Esophagus (tissue), 2 donors: ENCODE measurements around the gene TTPAL. TPM values are rescaled to one million over a fixed set of nuclear protein-coding genes. Genes with fewer than 3 reads are reported as not detected.

Experiments
- H3K27ac ChIP-seq, 2 donors: one replicate each; pipeline ENCODE4 v1.5.1; 2013; ENCODE audit warnings: low read depth in 2 of 2, mild to moderate bottlenecking in 2 of 2, inconsistent platforms in 1 of 2, low read length in 1 of 2, moderate library complexity in 1 of 2
- H3K27me3 ChIP-seq, 2 donors: one replicate each; pipeline ENCODE4 v1.6.1; 2013; ENCODE audit warnings: low read length in 2 of 2, control low read depth in 1 of 2, mild to moderate bottlenecking in 1 of 2; ENCODE audit not compliant: insufficient read depth in 2 of 2, control insufficient read depth in 1 of 2
- H3K36me3 ChIP-seq, 2 donors: one replicate each; pipeline ENCODE4 v1.6.1; 2013; ENCODE audit warnings: low read length in 1 of 2; ENCODE audit not compliant: control insufficient read depth in 2 of 2, insufficient read depth in 2 of 2
- H3K4me1 ChIP-seq, 2 donors: one replicate each; pipeline ENCODE4 v1.6.1; 2013; ENCODE audit warnings: low read length in 1 of 2; ENCODE audit not compliant: control insufficient read depth in 2 of 2, insufficient read depth in 2 of 2
- H3K4me3 ChIP-seq, 2 donors: one replicate each; pipeline ENCODE4 v1.5.1; 2013; ENCODE audit warnings: low read length in 2 of 2, mild to moderate bottlenecking in 2 of 2, low read depth in 1 of 2, moderate library complexity in 1 of 2
- H3K9me3 ChIP-seq, 2 donors: one replicate each; pipeline ENCODE4 v1.6.1; 2013; ENCODE audit warnings: mild to moderate bottlenecking in 2 of 2, low read depth in 1 of 2, low read length in 1 of 2, moderate library complexity in 1 of 2; ENCODE audit not compliant: control insufficient read depth in 2 of 2, insufficient read depth in 1 of 2
- WGBS, 2 donors: extraction: QIAGEN DNeasy Blood & Tissue Kit; methylation state at CpG; one replicate each; pipeline ENCODE4 v1.1.7; 2013; 5-methylcytosine and 5-hydroxymethylcytosine counted together
- polyA plus RNA-seq, 2 donors: library from polyadenylated mRNA; stranded (reverse); fragments of 200-250 nt; gene quantifications; one replicate each; pipeline ENCODE4 v1.2.3, GENCODE V29; 2013
- donor health status: healthy with polysubstance abuse.
- donor health status: Bipolar disorder and iron deficiency.

The TTPAL gene
- polyA plus RNA-seq, 2 donors = 3.1 to 5.0 TPM

GRCh38 chr20:44431118-44431501 lies 44.6 kb upstream of the TTPAL start:
- H3K36me3 ChIP-seq = no peaks in the 10 kb centered on the region
- no peaks in the 10 kb centered on the region for H3K9me3 ChIP-seq
- no peaks in the 10 kb centered on the region for H3K27me3 ChIP-seq
- no peak overlapping the region for H3K4me3 ChIP-seq
- 50 to 54% methylated on average over 4 of the region's 4 CpGs for WGBS, 2 donors
- no peaks in the 10 kb centered on the region for H3K4me1 ChIP-seq
- no peak overlapping the region for H3K27ac ChIP-seq

- Histone ChIP-seq H3K27ac (no peak overlapping the region), H3K4me1 (no peaks in the 10 kb centered on the region), H3K9me3 (no peaks in the 10 kb centered on the region)
Measured at GRCh38 chr20:44431502-44432234, 44.0 kb upstream of the TTPAL start.

GRCh38 chr20:44432618-44433577 lies 42.8 kb upstream of the TTPAL start:
- Histone ChIP-seq H3K9me3 (no peaks in the 10 kb centered on the region), H3K36me3 (no peaks in the 10 kb centered on the region), H3K4me3 (no peak overlapping the region), H3K27me3 (no peaks in the 10 kb centered on the region), H3K4me1 (no peaks in the 10 kb centered on the region), H3K27ac (no peak overlapping the region)
- 76 to 81% methylated on average over 8 of the region's 8 CpGs for WGBS, 2 donors

More at GRCh38 chr20:44431502-44432234, 44.0 kb upstream of the TTPAL start:
- Histone ChIP-seq H3K36me3 (no peaks in the 10 kb centered on the region), H3K27me3 (no peaks in the 10 kb centered on the region), H3K4me3 (no peak overlapping the region)
- 60 to 62% methylated on average over 11 of the region's 11 CpGs for WGBS, 2 donors

- Histone ChIP-seq H3K36me3 (no peaks in the 10 kb centered on the region), H3K27ac (no peak overlapping the region), H3K27me3 (no peaks in the 10 kb centered on the region), H3K9me3 (no peaks in the 10 kb centered on the region), H3K4me3 (no peak overlapping the region), H3K4me1 (no peaks in the 10 kb centered on the region)
- 57 to 70% methylated on average over 24 of the region's 24 CpGs for WGBS, 2 donors
Measured at GRCh38 chr20:44433751-44434538, 41.7 kb upstream of the TTPAL start.

DNA sequence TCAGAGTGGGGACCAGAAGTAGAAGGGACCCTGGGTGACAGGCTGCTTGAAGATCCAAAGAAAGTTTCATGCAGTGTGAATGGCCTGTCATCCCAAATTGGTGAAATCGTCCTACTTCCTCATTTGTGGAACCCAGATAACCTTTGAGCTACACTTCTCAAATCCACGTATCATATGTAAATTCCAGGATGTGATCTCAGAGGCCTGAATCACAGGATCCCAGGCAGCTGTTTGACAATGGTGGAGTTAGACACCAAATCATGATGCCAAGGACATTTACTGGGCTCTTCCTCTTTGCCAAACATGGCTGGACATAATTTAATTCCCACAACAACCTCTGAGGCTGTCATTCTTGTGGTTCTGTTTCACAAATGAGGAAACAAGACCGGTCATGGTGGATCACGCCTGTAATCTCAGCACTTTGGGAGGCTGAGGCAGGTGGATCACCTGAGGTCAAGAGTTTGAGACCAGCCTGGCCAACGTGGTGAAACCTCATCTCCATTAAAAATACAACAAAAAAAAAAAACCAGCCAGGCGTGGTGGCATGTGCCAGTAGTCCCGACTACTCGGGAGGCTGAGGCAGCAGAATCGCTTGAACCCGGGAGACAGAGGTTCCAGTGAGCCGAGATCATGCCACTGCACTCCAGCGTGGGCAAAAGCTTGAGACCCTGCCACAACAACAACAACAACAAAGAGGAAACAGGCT lies 39.9 kb upstream of the TTPAL start:
- Histone ChIP-seq H3K27me3 (no peaks in the 10 kb centered on the region), H3K4me3 (no peak overlapping the region), H3K4me1 (no peaks in the 10 kb centered on the region), H3K27ac (no peak overlapping the region), H3K36me3 (no peaks in the 10 kb centered on the region), H3K9me3 (no peaks in the 10 kb centered on the region)
- 67 to 73% methylated on average over 11 to 12 of the region's 12 CpGs for WGBS, 2 donors

GRCh38 chr20:44436393-44436792 lies 39.3 kb upstream of the TTPAL start:
- Histone ChIP-seq H3K27me3 (no peaks in the 10 kb centered on the region), H3K36me3 (no peaks in the 10 kb centered on the region), H3K9me3 (no peaks in the 10 kb centered on the region), H3K4me1 (no peaks in the 10 kb centered on the region), H3K27ac (no peak overlapping the region), H3K4me3 (no peak overlapping the region)
- whole genome bisulfite sequencing, 2 donors = 60 to 72% methylated on average over 12 of the region's 12 CpGs

GRCh38 chr20:44437497-44437896 lies 38.2 kb upstream of the TTPAL start:
- H3K36me3 ChIP-seq = no peaks in the 10 kb centered on the region
- WGBS, 2 donors = 93 to 94% methylated on average over 5 of the region's 5 CpGs
- H3K4me1 ChIP-seq = no peaks in the 10 kb centered on the region
- H3K27me3 ChIP-seq = no peaks in the 10 kb centered on the region
- H3K4me3 ChIP-seq = no peak overlapping the region
- no peaks in the 10 kb centered on the region for H3K9me3 ChIP-seq
- H3K27ac ChIP-seq = no peak overlapping the region

DNA sequence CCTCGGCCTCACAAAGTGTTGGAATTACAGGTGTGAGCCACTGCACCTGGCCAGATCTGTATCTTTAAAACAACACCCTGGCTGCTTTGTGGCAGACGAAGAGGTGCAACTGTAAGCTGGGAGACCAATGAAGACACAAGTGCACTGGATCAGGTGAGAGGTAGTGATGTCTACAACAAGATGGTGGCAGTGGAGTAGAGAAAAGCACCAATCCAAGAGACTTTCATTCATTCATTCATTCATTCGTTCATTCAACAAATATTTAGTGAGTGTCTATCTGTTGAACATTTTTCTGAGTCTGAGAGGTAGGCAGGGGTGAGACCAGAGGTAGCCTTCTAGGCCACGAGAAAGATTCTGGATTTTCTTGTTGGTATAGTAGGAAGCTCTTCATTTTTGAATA lies 36.9 kb upstream of the TTPAL start:
- no peaks in the 10 kb centered on the region for H3K4me1 ChIP-seq

GRCh38 chr20:44439318-44439717 lies 36.4 kb upstream of the TTPAL start:
- WGBS, 2 donors = 69 to 76% methylated on average over 2 of the region's 2 CpGs
- H3K4me1 ChIP-seq = no peaks in the 10 kb centered on the region

More for the DNA sequence above, 36.9 kb upstream of the TTPAL start:
- Histone ChIP-seq H3K27me3 (no peaks in the 10 kb centered on the region), H3K4me3 (no peak overlapping the region), H3K27ac (no peak overlapping the region), H3K36me3 (no peaks in the 10 kb centered on the region), H3K9me3 (no peaks in the 10 kb centered on the region)
- 69 to 85% methylated on average over 4 of the region's 4 CpGs for WGBS, 2 donors

More at GRCh38 chr20:44439318-44439717, 36.4 kb upstream of the TTPAL start:
- no peak overlapping the region for H3K4me3 ChIP-seq
- H3K36me3 ChIP-seq = no peaks in the 10 kb centered on the region
- H3K27ac ChIP-seq = no peak overlapping the region
- no peaks in the 10 kb centered on the region for H3K9me3 ChIP-seq
- H3K27me3 ChIP-seq = no peaks in the 10 kb centered on the region
